ENCODE measurements around the gene SEMA3B. TPM values are rescaled to one million over a fixed set of nuclear protein-coding genes. Genes with fewer than 3 reads are reported as not detected.

SEMA3B gene
- total RNA-seq, 6 donors from 2014 or later: 98.3 to 242 (median 122) TPM

DNA sequence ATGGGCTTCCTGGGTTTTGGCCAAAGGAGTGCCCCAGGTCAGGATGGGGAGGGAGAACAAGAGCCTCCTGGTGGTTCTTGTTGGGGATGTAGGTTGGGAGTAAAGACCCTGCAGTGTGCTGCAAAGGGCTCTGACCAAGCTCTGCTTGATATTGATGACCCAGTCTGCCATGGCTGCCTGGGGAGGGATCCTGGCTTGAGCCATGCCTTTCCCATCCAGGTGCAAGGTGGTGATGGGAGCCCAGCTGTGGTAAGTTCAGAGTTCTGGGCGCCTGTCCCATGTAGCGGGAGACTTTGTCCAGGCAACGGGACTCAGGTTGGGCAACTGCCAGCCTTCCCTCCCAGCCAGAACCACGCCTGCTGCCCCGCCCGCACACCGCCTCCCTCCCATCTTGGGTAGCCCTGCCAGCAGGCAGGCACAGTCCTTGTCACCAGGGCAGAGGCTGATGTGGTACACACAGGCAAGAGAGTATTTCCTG is 30.4 kb upstream of the SEMA3B start:
- TF ChIP-seq POLR2AphosphoS5 (IDR thresholded peaks at IDR 0.05): peak; percentile 46 to 73
- no peak for TF ChIP-seq POLR2A (IDR thresholded peaks at IDR 0.05)
- H3K27ac ChIP-seq: peak overlapping the region; percentile 94 to 98 (median 95)
- peaks cover 0 to 17% (median 8%) of the 10 kb centered on the region in 4 donors for H3K36me3 ChIP-seq
- WGBS, 2 donors: 14% methylated on average over 7 of the region's 7 CpGs; no CpG with 5 or more reads in 1 of the 2 donors
- ATAC-seq (ENCODE audit: low FRiP score in 2 of 2): peak in 1 of 2 donors; percentile 11
- peak; percentile 93 to 94 for DNase-seq
- no peaks in the 10 kb centered on the region for H3K9me3 ChIP-seq
- H3K4me1 ChIP-seq: peaks cover 66 to 77% (median 74%) of the 10 kb centered on the region in 4 donors
- peak overlapping the region; percentile 86 to 94 (median 90) for H3K4me3 ChIP-seq
- no peaks in the 10 kb centered on the region for H3K27me3 ChIP-seq

DNA sequence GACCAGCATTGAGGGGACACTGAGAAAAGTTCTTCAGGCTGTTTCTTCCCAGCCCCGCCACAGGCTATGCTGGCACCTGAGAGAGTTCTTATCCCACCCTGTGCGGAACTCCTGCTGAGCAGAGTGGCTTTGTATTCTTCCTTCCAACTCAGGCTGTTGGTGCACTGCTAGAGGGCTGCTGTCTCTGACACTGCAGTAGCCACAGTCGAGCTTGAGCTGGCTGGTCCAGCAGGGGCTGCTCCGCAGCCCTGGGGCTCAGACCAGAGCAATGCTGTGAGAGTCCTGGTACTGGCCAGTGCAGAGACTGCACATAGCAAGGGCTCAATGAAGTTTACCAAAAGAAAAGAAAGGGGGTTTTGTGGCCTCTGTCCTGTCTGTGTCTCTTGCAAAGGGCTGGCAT is 29.3 kb upstream of the SEMA3B start:
- Histone ChIP-seq H3K27me3 (no peaks in the 10 kb centered on the region), H3K27ac (peak overlapping the region; percentile 94 to 98 (median 95)), H3K36me3 (peaks cover 0 to 22% (median 9%) of the 10 kb centered on the region in 4 donors), H3K4me1 (peaks cover 74 to 85% (median 79%) of the 10 kb centered on the region in 4 donors), H3K4me3 (peak overlapping the region in 1 of 4 donors; percentile 91), H3K9me3 (no peaks in the 10 kb centered on the region)
- DNase-seq (peak in 1 of 2 donors; percentile 29), ATAC-seq (ENCODE audit: low FRiP score in 2 of 2) (no peak)
- 73 to 75% methylated on average over 3 to 4 of the region's 4 CpGs for WGBS, 2 donors
- TF ChIP-seq, protein P1, sequence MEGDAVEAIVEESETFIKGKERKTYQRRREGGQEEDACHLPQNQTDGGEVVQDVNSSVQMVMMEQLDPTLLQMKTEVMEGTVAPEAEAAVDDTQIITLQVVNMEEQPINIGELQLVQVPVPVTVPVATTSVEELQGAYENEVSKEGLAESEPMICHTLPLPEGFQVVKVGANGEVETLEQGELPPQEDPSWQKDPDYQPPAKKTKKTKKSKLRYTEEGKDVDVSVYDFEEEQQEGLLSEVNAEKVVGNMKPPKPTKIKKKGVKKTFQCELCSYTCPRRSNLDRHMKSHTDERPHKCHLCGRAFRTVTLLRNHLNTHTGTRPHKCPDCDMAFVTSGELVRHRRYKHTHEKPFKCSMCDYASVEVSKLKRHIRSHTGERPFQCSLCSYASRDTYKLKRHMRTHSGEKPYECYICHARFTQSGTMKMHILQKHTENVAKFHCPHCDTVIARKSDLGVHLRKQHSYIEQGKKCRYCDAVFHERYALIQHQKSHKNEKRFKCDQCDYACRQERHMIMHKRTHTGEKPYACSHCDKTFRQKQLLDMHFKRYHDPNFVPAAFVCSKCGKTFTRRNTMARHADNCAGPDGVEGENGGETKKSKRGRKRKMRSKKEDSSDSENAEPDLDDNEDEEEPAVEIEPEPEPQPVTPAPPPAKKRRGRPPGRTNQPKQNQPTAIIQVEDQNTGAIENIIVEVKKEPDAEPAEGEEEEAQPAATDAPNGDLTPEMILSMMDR (IDR thresholded peaks at IDR 0.05): no peak
- TF ChIP-seq POLR2AphosphoS5 (IDR thresholded peaks at IDR 0.05) (no peak), EP300 (IDR thresholded peaks at IDR 0.05) (no peak), POLR2A (IDR thresholded peaks at IDR 0.05) (no peak)

DNA sequence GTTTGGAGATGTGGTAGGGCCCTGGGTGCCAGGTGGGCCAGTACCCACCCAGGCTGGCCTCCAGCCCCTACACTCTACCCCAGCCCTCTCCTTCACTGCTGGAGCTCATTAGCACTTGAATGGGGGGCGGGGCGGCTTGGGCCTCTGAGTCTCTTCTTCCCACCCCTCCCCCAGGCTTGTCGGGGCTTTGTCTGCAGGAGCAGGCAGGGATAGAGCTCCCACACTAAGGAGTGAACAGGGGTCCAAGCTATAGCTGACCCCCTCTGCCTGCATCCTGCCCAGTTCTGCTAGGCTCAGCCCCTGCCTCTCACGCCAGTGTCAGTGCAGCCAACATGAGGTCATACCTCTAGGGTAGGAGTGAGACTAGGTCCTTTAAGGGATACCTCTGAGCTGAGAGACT is 27.8 kb upstream of the SEMA3B start:
- 60% methylated on average over 4 of the region's 4 CpGs; no CpG with 5 or more reads in 1 of the 2 donors for WGBS, 2 donors

DNA sequence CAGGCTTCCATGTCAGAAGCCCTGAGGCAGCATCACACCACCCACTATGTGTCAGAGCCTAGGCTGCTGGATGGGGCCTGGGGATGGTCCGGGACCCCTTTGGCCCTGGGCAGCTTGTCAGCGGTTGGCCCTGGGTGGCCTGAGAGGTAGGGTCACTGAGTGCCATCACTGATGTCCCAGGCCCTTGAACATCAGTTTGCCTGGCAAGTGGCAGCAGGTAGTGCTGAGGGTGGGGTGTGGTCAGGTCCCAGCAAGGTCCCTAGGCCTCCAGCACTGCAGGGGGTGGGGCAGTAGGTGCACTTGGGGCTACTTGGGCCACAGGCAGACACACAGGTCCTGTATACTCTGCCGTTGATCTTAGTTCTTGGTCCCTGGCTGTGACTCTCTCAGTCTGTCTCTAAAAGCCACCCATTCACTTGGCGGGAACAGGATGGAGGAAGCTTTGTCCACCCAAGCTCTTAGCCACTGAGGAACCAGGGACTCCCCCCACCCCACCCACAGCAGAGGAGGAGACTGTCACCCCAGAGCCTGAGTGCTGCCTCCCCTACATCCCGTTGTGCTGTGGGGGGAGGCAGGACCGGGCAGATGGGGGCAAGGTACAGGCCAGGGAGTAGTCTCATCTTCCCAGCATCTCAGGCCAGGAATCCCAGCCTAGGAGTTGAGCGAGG is 27.1 kb upstream of the SEMA3B start:
- peak overlapping the region; percentile 94 to 98 (median 95) for H3K27ac ChIP-seq
- no peaks in the 10 kb centered on the region for H3K9me3 ChIP-seq
- WGBS, 2 donors: 46% methylated on average over 7 of the region's 7 CpGs; no CpG with 5 or more reads in 1 of the 2 donors
- H3K4me3 ChIP-seq: peak overlapping the region in 2 of 4 donors; percentile 12 to 20
- TF ChIP-seq EP300 (IDR thresholded peaks at IDR 0.05): no peak
- TF ChIP-seq POLR2AphosphoS5 (IDR thresholded peaks at IDR 0.05): no peak
- no peak for TF ChIP-seq POLR2A (IDR thresholded peaks at IDR 0.05)
- TF ChIP-seq, protein P1 (IDR thresholded peaks at IDR 0.05): no peak
- no peak for ATAC-seq (ENCODE audit: low FRiP score in 2 of 2)
- peaks cover 0 to 22% (median 9%) of the 10 kb centered on the region in 4 donors for H3K36me3 ChIP-seq
- no peaks in the 10 kb centered on the region for H3K27me3 ChIP-seq
- peaks cover 87 to 97% (median 92%) of the 10 kb centered on the region in 4 donors for H3K4me1 ChIP-seq
- DNase-seq: peak in 1 of 2 donors; percentile 31

More for the DNA sequence above, 27.8 kb upstream of the SEMA3B start:
- peak overlapping the region; percentile 94 to 98 (median 95) for H3K27ac ChIP-seq
- peaks cover 80 to 90% (median 85%) of the 10 kb centered on the region in 4 donors for H3K4me1 ChIP-seq
- H3K36me3 ChIP-seq: peaks cover 0 to 22% (median 9%) of the 10 kb centered on the region in 4 donors
- H3K9me3 ChIP-seq: no peaks in the 10 kb centered on the region
- TF ChIP-seq POLR2AphosphoS5 (IDR thresholded peaks at IDR 0.05) (no peak), EP300 (IDR thresholded peaks at IDR 0.05) (no peak), POLR2A (IDR thresholded peaks at IDR 0.05) (no peak)
- TF ChIP-seq, protein P1 (IDR thresholded peaks at IDR 0.05): no peak
- peak in 1 of 2 donors; percentile 38 for DNase-seq
- ATAC-seq (ENCODE audit: low FRiP score in 2 of 2): no peak
- H3K27me3 ChIP-seq: no peaks in the 10 kb centered on the region
- peak overlapping the region in 1 of 4 donors; percentile 12 for H3K4me3 ChIP-seq

DNA sequence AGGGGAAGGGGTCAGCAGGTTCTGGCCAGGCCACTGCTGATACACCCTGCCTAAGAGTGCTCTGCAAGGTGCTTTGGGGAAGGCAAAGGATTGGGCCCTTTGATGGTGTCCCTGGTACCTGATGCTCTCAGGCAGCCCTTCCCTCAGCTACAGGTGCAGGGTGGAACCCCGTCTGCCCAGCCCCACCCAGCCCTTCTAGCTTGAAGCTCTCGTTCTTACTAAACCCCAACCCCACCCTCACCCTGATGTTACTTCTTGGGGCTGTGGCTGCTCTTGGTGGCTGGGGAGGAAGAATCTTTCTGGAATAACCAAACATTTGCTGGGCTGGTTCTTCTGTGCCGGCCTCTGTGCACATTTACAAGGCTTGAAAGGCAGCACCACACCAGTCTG is 26.6 kb upstream of the SEMA3B start:
- Histone ChIP-seq H3K27me3 (no peaks in the 10 kb centered on the region), H3K4me3 (peak overlapping the region in 2 of 4 donors; percentile 10 to 20), H3K36me3 (peaks cover 0 to 26% (median 9%) of the 10 kb centered on the region in 4 donors), H3K27ac (peak overlapping the region; percentile 94 to 98 (median 95)), H3K4me1 (peaks cover 92 to 98% (median 95%) of the 10 kb centered on the region in 4 donors), H3K9me3 (no peaks in the 10 kb centered on the region)
- TF ChIP-seq EP300 (IDR thresholded peaks at IDR 0.05) (no peak), POLR2AphosphoS5 (IDR thresholded peaks at IDR 0.05) (no peak), POLR2A (IDR thresholded peaks at IDR 0.05) (no peak)
- TF ChIP-seq, protein P1 (IDR thresholded peaks at IDR 0.05): no peak
- 37% methylated on average over 3 of the region's 3 CpGs; no CpG with 5 or more reads in 1 of the 2 donors for WGBS, 2 donors
- ATAC-seq (ENCODE audit: low FRiP score in 2 of 2) (no peak), DNase-seq (no peak)

All from upper lobe of left lung (tissue), 6 donors.